Activated T-cell treated with anti-CD3 and anti-CD28 coated beads, Interleukin-2, amount 50 U/mL, for 1 hour (primary cell): ENCODE measurements around the gene POLR1D.

ENCODE experiments used
- DNase-seq: peaks from one replicate; pipeline ENCODE4 v3.0.0-alpha.2; 2020

The POLR1D gene

GRCh38 chr13:27641711-27642502, 20.2 kb downstream of the POLR1D start:
- DNase-seq: no peak

GRCh38 chr13:27643334-27644132, 21.8 kb downstream of the POLR1D start:
- no peak for DNase-seq

- no peak for DNase-seq
These were observed 22.6 kb downstream of the POLR1D start for GRCh38 chr13:27644302-27644701.

- no peak for DNase-seq
These were observed 28.6 kb downstream of the POLR1D start for GRCh38 chr13:27650312-27650711.

GRCh38 chr13:27654059-27654458, 32.4 kb downstream of the POLR1D start:
- no peak for DNase-seq

GRCh38 chr13:27654816-27655215, 33.1 kb downstream of the POLR1D start:
- no peak for DNase-seq

GRCh38 chr13:27657724-27658123, 36.0 kb downstream of the POLR1D start:
- no peak for DNase-seq

GRCh38 chr13:27658546-27658945, 36.9 kb downstream of the POLR1D start:
- no peak for DNase-seq

- no peak for DNase-seq
These were observed 37.6 kb downstream of the POLR1D start for GRCh38 chr13:27659145-27659865.

GRCh38 chr13:27660511-27660910, 38.8 kb downstream of the POLR1D start:
- DNase-seq: no peak

- no peak for DNase-seq
These were observed 39.3 kb downstream of the POLR1D start for GRCh38 chr13:27661017-27661416.

GRCh38 chr13:27662738-27663470, 41.2 kb downstream of the POLR1D start:
- no peak for DNase-seq

GRCh38 chr13:27663947-27664346, 42.3 kb downstream of the POLR1D start:
- no peak for DNase-seq

- DNase-seq: no peak
These were observed 43.6 kb downstream of the POLR1D start for GRCh38 chr13:27665333-27665732.

GRCh38 chr13:27665761-27666160, 44.1 kb downstream of the POLR1D start:
- no peak for DNase-seq

GRCh38 chr13:27666951-27667350, 45.3 kb downstream of the POLR1D start:
- no peak for DNase-seq

- no peak for DNase-seq
These were observed 46.3 kb downstream of the POLR1D start for GRCh38 chr13:27667946-27668345.

- DNase-seq: no peak
These were observed 49.2 kb downstream of the POLR1D start for GRCh38 chr13:27670861-27671260.

GRCh38 chr13:27672025-27672424, 50.3 kb downstream of the POLR1D start:
- no peak for DNase-seq
